ENCODE results near the gene MINDY4.

GRCh38 chr7:30726296-30727006 is 44.8 kb upstream of the MINDY4 start:
- TF ChIP-seq, protein P1, sequence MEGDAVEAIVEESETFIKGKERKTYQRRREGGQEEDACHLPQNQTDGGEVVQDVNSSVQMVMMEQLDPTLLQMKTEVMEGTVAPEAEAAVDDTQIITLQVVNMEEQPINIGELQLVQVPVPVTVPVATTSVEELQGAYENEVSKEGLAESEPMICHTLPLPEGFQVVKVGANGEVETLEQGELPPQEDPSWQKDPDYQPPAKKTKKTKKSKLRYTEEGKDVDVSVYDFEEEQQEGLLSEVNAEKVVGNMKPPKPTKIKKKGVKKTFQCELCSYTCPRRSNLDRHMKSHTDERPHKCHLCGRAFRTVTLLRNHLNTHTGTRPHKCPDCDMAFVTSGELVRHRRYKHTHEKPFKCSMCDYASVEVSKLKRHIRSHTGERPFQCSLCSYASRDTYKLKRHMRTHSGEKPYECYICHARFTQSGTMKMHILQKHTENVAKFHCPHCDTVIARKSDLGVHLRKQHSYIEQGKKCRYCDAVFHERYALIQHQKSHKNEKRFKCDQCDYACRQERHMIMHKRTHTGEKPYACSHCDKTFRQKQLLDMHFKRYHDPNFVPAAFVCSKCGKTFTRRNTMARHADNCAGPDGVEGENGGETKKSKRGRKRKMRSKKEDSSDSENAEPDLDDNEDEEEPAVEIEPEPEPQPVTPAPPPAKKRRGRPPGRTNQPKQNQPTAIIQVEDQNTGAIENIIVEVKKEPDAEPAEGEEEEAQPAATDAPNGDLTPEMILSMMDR (IDR thresholded peaks at IDR 0.05; ENCODE audit: insufficient read depth, low read depth, low read length), result no peak
- no peak for TF ChIP-seq EZH2 (IDR thresholded peaks at IDR 0.05; ENCODE audit: insufficient read depth, low read length)
